Activated CD8-positive, alpha-beta memory T cell treated with anti-CD3 and anti-CD28 coated beads, Interleukin-2, amount 50 U/mL, for 24 hours (primary cell): ENCODE measurements around the gene COX19.

Experiments used
- DNase-seq: peaks from one replicate; pipeline ENCODE4 v3.0.0-alpha.2; 2020; ENCODE audit errors: extremely low read depth

COX19 gene

GRCh38 chr7:978049-978346, 2.6 kb upstream of the COX19 start:
- DNase-seq, result no peak

GRCh38 chr7:977326-978048, 2.1 kb upstream of the COX19 start:
- DNase-seq, result no peak

- no peak for DNase-seq
Measured at GRCh38 chr7:976901-977325, 1.6 kb upstream of the COX19 start.

GRCh38 chr7:975702-976473, 539 bp upstream of the COX19 start:
- DNase-seq, result no peak

GRCh38 chr7:974172-974571, 1.2 kb downstream of the COX19 start:
- DNase-seq, result no peak

GRCh38 chr7:973312-973711, 2.0 kb downstream of the COX19 start:
- no peak for DNase-seq

GRCh38 chr7:972676-973309, 2.6 kb downstream of the COX19 start:
- DNase-seq, result no peak

- no peak for DNase-seq
Measured at GRCh38 chr7:972110-972509, 3.2 kb downstream of the COX19 start.

- no peak for DNase-seq
Measured at GRCh38 chr7:970744-971143, 4.6 kb downstream of the COX19 start.

- DNase-seq, result no peak
Measured at GRCh38 chr7:969403-969802, 5.9 kb downstream of the COX19 start.

- DNase-seq, result no peak
Measured at GRCh38 chr7:968205-969105, 6.9 kb downstream of the COX19 start.

- no peak for DNase-seq
Measured at GRCh38 chr7:967361-968082, 7.8 kb downstream of the COX19 start.

- DNase-seq, result no peak
Measured at GRCh38 chr7:966291-967069, 8.9 kb downstream of the COX19 start.

GRCh38 chr7:964401-965231, 10.7 kb downstream of the COX19 start:
- DNase-seq, result no peak

- no peak for DNase-seq
Measured at GRCh38 chr7:963236-964078, 11.9 kb downstream of the COX19 start.

- DNase-seq, result no peak
Measured at GRCh38 chr7:962401-963081, 12.8 kb downstream of the COX19 start.

- no peak for DNase-seq
Measured at GRCh38 chr7:961546-962400, 13.6 kb downstream of the COX19 start.
